GM12874 (cell line): ENCODE results near the gene FLCN.

Experiments used
- TF ChIP-seq, protein P1 (sequence below): IDR thresholded peaks from 2 replicates; pipeline ENCODE4 v1.5.1; 2011; ENCODE audit warnings: low read depth, mild to moderate bottlenecking, control low read depth, low read length, moderate library complexity; ENCODE audit not compliant: insufficient read depth

Gene FLCN

DNA sequence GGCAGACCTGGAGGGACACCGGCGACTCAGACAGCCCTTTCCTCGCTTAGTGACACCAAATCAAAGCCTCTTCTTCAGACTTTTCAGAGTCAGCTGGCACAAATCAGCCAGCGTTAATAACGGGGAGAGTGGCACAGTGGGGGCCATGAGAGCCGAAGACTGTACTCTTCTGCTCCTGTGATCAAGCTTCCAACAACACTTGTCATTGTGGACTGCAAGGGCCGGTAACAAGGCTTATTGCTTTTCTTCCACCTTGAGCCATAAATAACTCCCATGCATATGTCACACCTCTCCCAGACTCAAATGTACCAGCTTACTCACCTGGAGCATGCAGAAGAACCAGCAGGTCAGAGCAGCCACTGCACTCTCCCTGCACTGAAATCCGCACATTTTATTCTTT is 12.8 kb downstream of the FLCN start:
- TF ChIP-seq, protein P1, sequence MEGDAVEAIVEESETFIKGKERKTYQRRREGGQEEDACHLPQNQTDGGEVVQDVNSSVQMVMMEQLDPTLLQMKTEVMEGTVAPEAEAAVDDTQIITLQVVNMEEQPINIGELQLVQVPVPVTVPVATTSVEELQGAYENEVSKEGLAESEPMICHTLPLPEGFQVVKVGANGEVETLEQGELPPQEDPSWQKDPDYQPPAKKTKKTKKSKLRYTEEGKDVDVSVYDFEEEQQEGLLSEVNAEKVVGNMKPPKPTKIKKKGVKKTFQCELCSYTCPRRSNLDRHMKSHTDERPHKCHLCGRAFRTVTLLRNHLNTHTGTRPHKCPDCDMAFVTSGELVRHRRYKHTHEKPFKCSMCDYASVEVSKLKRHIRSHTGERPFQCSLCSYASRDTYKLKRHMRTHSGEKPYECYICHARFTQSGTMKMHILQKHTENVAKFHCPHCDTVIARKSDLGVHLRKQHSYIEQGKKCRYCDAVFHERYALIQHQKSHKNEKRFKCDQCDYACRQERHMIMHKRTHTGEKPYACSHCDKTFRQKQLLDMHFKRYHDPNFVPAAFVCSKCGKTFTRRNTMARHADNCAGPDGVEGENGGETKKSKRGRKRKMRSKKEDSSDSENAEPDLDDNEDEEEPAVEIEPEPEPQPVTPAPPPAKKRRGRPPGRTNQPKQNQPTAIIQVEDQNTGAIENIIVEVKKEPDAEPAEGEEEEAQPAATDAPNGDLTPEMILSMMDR: no peak

DNA sequence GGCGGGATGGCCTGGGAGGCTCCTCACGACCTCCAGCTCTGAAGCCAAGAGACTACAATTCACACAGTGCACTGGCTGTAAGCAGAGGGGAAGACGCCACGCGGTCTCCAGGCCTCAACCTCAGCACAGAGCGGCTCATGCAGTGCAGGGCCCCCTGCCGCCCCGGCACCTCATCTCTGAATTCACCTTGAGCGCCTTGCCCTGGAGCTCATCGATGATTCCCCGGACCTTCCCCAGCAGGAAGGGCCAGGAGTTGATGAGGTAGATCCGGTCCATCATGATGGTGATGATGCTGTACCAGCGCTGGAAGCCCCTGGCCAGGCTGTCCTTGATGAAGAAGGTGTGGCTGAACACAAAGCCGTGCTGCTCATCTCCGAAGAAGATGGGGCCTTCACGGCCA is 13.2 kb downstream of the FLCN start:
- TF ChIP-seq, protein P1: no peak

DNA sequence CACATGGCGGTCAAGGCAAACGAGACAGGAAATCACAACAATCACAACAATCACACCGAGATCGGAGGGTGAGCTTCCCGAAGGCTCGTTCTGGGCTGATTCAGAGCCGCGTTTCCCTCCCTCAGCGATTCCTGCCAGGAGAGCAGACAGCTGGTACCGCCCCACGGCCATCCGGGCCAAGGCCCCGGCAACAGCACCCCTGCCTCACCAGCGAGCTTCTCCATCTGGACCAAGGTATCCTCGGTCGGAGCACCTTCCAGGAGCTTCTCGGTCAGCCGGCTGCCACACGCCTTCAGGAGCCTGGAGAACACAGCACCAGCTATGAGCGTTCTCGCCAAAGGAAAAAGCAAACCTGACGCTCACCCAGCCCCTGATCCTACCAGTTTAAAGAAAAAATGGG is 15.6 kb downstream of the FLCN start:
- TF ChIP-seq, protein P1: no peak

DNA sequence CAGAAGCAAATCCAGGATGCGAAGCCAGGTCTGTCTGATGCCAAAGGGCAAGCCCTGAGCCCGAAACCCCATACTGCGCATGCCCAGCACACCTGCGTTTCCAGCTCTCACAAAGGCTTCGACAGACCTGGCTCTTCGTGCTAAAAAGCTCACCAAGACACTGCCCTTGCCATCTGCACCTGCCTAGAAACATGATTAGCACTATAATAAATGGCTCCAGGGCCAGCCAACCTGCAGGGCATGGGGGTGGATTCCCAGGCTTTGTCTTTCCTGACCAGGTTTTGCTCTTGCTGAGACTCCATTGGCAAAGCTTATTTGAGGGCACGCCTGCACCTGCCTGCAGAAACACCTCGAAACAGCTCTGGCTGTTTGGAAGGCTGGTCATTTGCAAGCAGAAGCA is 16.4 kb downstream of the FLCN start:
- TF ChIP-seq, protein P1: no peak

DNA sequence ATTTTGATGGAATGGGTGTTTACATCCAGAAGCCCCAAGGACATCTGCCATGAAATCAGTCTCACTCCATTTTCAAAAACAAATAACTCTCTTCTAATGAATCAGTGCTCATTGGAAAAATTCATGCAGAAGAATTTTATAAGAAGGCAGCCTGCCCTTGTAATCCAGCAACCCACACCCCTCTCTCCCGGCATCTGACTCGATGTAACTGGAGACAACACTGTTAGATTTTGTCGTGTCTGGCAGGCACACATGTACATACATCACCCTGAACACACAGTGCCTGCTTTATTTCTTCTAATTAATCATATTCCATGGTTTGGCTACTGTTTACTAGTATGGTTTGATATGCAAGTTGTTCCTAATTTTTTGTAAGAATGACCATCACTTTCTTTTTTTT is 19.0 kb downstream of the FLCN start:
- TF ChIP-seq, protein P1: no peak

DNA sequence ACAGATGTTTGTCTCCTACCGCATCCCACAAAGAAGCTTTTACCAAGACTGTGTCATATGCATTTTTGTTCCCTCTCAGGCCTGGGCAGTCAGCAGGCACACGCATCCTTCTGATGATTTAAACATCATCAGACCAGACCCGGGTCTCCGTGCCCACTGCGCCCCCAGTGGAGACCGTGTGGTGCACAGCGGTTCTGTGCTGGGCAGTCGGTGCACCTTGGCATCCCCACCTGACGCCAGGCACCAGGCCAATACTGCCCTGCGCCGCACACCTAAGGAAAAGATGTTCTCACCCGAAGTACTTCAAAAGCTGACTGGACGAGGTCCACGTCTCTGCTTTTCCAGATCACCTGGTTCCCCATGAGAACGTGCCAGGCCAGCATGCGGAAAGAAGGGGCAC is 20.2 kb downstream of the FLCN start:
- TF ChIP-seq, protein P1: no peak

DNA sequence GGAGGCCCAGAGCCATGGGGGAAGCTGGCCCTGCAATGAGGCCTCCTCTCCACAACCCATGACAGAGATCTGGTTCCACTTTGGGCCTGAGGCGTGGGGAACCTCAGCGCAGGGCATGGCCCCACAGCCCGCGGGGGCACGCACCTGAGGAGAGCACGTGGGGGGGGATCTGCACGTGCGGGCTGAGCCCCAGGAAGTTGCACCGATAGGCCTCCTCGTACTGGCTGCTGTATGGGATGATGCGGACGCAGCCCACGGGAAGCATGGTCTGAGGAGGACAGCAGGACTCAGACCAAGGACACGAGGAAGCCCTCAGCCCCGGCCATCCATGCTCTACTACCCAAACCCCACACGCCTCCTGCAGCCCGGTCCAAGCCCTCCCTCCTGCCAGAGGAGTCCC is 20.7 kb downstream of the FLCN start:
- TF ChIP-seq, protein P1: no peak

DNA sequence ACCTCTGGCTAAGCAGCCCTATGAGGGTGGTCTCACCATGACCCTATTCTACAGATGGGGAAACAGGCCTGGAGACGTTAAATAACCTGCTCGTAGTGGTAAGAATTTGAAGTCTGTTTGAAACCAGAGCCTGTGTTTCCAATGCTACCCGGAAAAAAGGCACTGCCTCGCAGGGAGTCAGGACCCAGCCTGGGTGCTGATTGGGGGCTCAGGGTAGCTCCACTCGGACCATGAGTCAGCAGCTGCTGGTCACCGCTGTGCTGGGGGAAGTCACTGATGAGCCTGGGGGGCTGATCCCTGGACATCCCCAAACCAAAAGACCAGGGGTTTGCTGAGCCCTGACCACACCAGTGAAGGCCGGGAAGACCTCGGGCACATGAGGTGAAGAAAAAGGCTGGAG is 21.4 kb downstream of the FLCN start:
- TF ChIP-seq, protein P1: no peak
